SU-DHL-6 (cell line): Measurements from ENCODE around the gene TFEB.

Experiments used
- CTCF ChIP-seq: fragments of 200-600 bp; sonication (generic); IDR thresholded peaks from one replicate; pipeline ENCODE4 v1.5.1; 2017; ENCODE audit warnings: antibody characterized with exemption, mild to moderate bottlenecking, low read length, moderate library complexity; ENCODE audit not compliant: insufficient read depth, poor library complexity, severe bottlenecking
- EZH2phosphoT487 ChIP-seq: fragments of 200-600 bp; sonication (generic), shearing (Covaris generic); conservative IDR thresholded peaks from 2 replicates; pipeline ENCODE4 v1.6.1; 2018; ENCODE audit warnings: mild to moderate bottlenecking, antibody characterized with exemption, low read length, moderate library complexity, mixed read lengths

GRCh38 chr6:41649596-41649995, 85.8 kb downstream of the TFEB start:
- TF ChIP-seq EZH2phosphoT487 (no peak), CTCF (no peak)
